KMS-11 (cell line): ENCODE data around the gene FARS2.
"Not testable (repeated sequence)": the region's sequence is repeated elsewhere in the genome, so short reads cannot be mapped to it uniquely, and the experiment has no call there.

ENCODE experiments used
- H2AFZ ChIP-seq: fragments of 200-600 bp; sonication (generic); 2 replicates; pipeline ENCODE4 v1.6.1; 2016; ENCODE audit warnings: antibody characterized with exemption, mixed run types, low read depth
- H3K27ac ChIP-seq: fragments of 200-600 bp; sonication (generic); 2 replicates; pipeline ENCODE4 v1.6.1; 2016; ENCODE audit warnings: mild to moderate bottlenecking, mixed run types
- H3K27me3 ChIP-seq: fragments of 200-600 bp; sonication (generic); 2 replicates; pipeline ENCODE4 v1.6.1; 2017; ENCODE audit warnings: mild to moderate bottlenecking, low read depth, mixed run types, moderate library complexity; ENCODE audit not compliant: insufficient read depth
- H3K36me3 ChIP-seq: fragments of 200-600 bp; sonication (generic); 2 replicates; pipeline ENCODE4 v1.6.1; 2017; ENCODE audit warnings: mild to moderate bottlenecking, mixed run types; ENCODE audit not compliant: insufficient read depth
- H3K4me1 ChIP-seq: fragments of 200-600 bp; sonication (generic); 2 replicates; pipeline ENCODE4 v1.6.1; 2016; ENCODE audit warnings: mild to moderate bottlenecking, low read depth, mixed run types; ENCODE audit not compliant: poor library complexity, severe bottlenecking
- H3K4me2 ChIP-seq: fragments of 200-600 bp; sonication (generic); 2 replicates; pipeline ENCODE4 v1.7.0; 2016; ENCODE audit warnings: mild to moderate bottlenecking, mixed run types
- H3K4me3 ChIP-seq: fragments of 200-600 bp; sonication (generic); IDR thresholded peaks from 2 replicates; pipeline ENCODE4 v1.6.1; 2017; ENCODE audit warnings: low read depth, low read length, mixed read lengths; ENCODE audit not compliant: insufficient read depth
- H3K79me2 ChIP-seq: fragments of 200-600 bp; sonication (generic); 2 replicates; pipeline ENCODE4 v1.6.1; 2016; ENCODE audit warnings: low read depth, mixed run types; ENCODE audit not compliant: insufficient read depth
- H3K9ac ChIP-seq: fragments of 200-600 bp; sonication (generic); 2 replicates; pipeline ENCODE4 v1.6.1; 2016; ENCODE audit warnings: mild to moderate bottlenecking, mixed run types
- H4K20me1 ChIP-seq: fragments of 200-600 bp; sonication (generic); 2 replicates; pipeline ENCODE4 v1.6.1; 2016; ENCODE audit warnings: mild to moderate bottlenecking, mixed run types; ENCODE audit not compliant: insufficient read depth
- CTCF ChIP-seq: fragments of 200-600 bp; sonication (generic); conservative IDR thresholded peaks from 2 replicates; pipeline ENCODE4 v1.6.1; 2017; ENCODE audit warnings: low read depth, mild to moderate bottlenecking, antibody characterized with exemption, low read length, moderate library complexity, mixed read lengths

Gene FARS2

GRCh38 chr6:5559651-5560050 lies 298.3 kb downstream of the FARS2 start:
- Histone ChIP-seq H3K4me1 (no peaks in the 10 kb centered on the region), H3K9ac (no peak overlapping the region), H2AFZ (no peak overlapping the region), H3K27ac (no peak overlapping the region), H3K4me2 (no peak overlapping the region), H4K20me1 (no peaks in the 10 kb centered on the region), H3K4me3 (no peak overlapping the region), H3K27me3 (no peaks in the 10 kb centered on the region), H3K79me2 (no peaks in the 10 kb centered on the region), H3K36me3 (no peaks in the 10 kb centered on the region)
- no peak for TF ChIP-seq CTCF

GRCh38 chr6:5562277-5562676 lies 301.0 kb downstream of the FARS2 start:
- Histone ChIP-seq H3K9ac (no peak overlapping the region), H4K20me1 (no peaks in the 10 kb centered on the region), H3K4me2 (no peak overlapping the region), H2AFZ (no peak overlapping the region), H3K4me3 (no peak overlapping the region), H3K27me3 (no peaks in the 10 kb centered on the region), H3K27ac (no peak overlapping the region), H3K79me2 (no peaks in the 10 kb centered on the region), H3K36me3 (no peaks in the 10 kb centered on the region), H3K4me1 (no peaks in the 10 kb centered on the region)
- no peak for TF ChIP-seq CTCF

GRCh38 chr6:5563086-5563485 lies 301.8 kb downstream of the FARS2 start:
- Histone ChIP-seq H3K27ac (no peak overlapping the region), H2AFZ (no peak overlapping the region), H3K36me3 (no peaks in the 10 kb centered on the region), H3K4me2 (no peak overlapping the region), H3K4me3 (no peak overlapping the region), H4K20me1 (no peaks in the 10 kb centered on the region), H3K27me3 (no peaks in the 10 kb centered on the region), H3K4me1 (no peaks in the 10 kb centered on the region), H3K9ac (no peak overlapping the region), H3K79me2 (no peaks in the 10 kb centered on the region)
- no peak for TF ChIP-seq CTCF

- not testable (repeated sequence) for H3K4me1 ChIP-seq, H3K27ac ChIP-seq, H2AFZ ChIP-seq
Measured at GRCh38 chr6:5564746-5565145, 303.4 kb downstream of the FARS2 start.

GRCh38 chr6:5565971-5566370 lies 304.7 kb downstream of the FARS2 start:
- H3K27me3 ChIP-seq = no peaks in the 10 kb centered on the region
- no peak overlapping the region for H3K27ac ChIP-seq
- no peak overlapping the region for H3K9ac ChIP-seq
- H3K4me2 ChIP-seq = no peak overlapping the region
- no peak overlapping the region for H3K4me3 ChIP-seq
- TF ChIP-seq CTCF = no peak
- H3K4me1 ChIP-seq = no peaks in the 10 kb centered on the region
- no peaks in the 10 kb centered on the region for H3K79me2 ChIP-seq
- no peaks in the 10 kb centered on the region for H3K36me3 ChIP-seq
- H4K20me1 ChIP-seq = no peaks in the 10 kb centered on the region
- no peak overlapping the region for H2AFZ ChIP-seq

More at GRCh38 chr6:5564746-5565145, 303.4 kb downstream of the FARS2 start:
- H4K20me1 ChIP-seq, H3K9ac ChIP-seq, H3K4me2 ChIP-seq, H3K4me3 ChIP-seq, H3K79me2 ChIP-seq, H3K27me3 ChIP-seq, H3K36me3 ChIP-seq: not testable (repeated sequence)
